Liver (tissue), 9 donors: Measurements from ENCODE around the gene NDST1. TPM values are rescaled to one million over a fixed set of nuclear protein-coding genes. Genes with fewer than 3 reads are reported as not detected.
A peak's percentile ranks its signal among the peaks of the same experiment; 100 is the strongest.

Experiments
- DNase-seq: peaks from one replicate; pipeline ENCODE4 v3.0.0-alpha.2; 2017; ENCODE audit warnings: low spot score
- H3K27ac ChIP-seq, 2 donors: one replicate each; pipeline ENCODE4 v1.7.0; 2013; ENCODE audit warnings: inconsistent platforms in 2 of 2, low read length in 2 of 2, control low read depth in 1 of 2, low read depth in 1 of 2, mild to moderate bottlenecking in 1 of 2
- H3K27me3 ChIP-seq, 4 donors: one replicate each; pipeline versions ENCODE4 v1.6.1 to v1.7.0; 2013; ENCODE audit warnings: low read length in 3 of 4, inconsistent platforms in 1 of 4, mild to moderate bottlenecking in 1 of 4, moderate library complexity in 1 of 4; ENCODE audit not compliant: control insufficient read depth in 4 of 4, insufficient read depth in 4 of 4
- H3K36me3 ChIP-seq, 4 donors: one replicate each; pipeline versions ENCODE4 v1.6.1 to v1.7.0; 2013; ENCODE audit warnings: low read length in 3 of 4, mild to moderate bottlenecking in 3 of 4, low read depth in 1 of 4, moderate library complexity in 1 of 4; ENCODE audit not compliant: control insufficient read depth in 4 of 4, insufficient read depth in 3 of 4
- H3K4me1 ChIP-seq, 4 donors: one replicate each; pipeline versions ENCODE4 v1.6.1 to v1.7.0; 2013; ENCODE audit warnings: low read length in 3 of 4, mild to moderate bottlenecking in 3 of 4, moderate library complexity in 1 of 4; ENCODE audit not compliant: control insufficient read depth in 4 of 4, insufficient read depth in 4 of 4
- H3K4me3 ChIP-seq, 3 donors: one replicate each; pipeline versions ENCODE4 v1.6.1 to v1.7.0; 2013; ENCODE audit warnings: low read length in 3 of 3, control low read depth in 1 of 3, low read depth in 1 of 3, mild to moderate bottlenecking in 1 of 3
- H3K9ac ChIP-seq, 2 donors: one replicate each; pipeline ENCODE4 v1.7.0; 2013; ENCODE audit warnings: low read length in 2 of 2, mild to moderate bottlenecking in 2 of 2, moderate library complexity in 2 of 2, control low read depth in 1 of 2, low read depth in 1 of 2
- H3K9me3 ChIP-seq, 4 donors: one replicate each; pipeline versions ENCODE4 v1.6.1 to v1.7.0; 2013; ENCODE audit warnings: low read length in 3 of 4; ENCODE audit not compliant: control insufficient read depth in 4 of 4
- EGR1 ChIP-seq, 2 donors: IDR thresholded peaks; 2 replicates each; pipeline ENCODE4 v1.6.1; 2016 to 2018; ENCODE audit warnings: antibody characterized with exemption in 2 of 2, low read depth in 2 of 2
- FOXA1 ChIP-seq: IDR thresholded peaks from 2 replicates; pipeline ENCODE4 v1.6.1; 2016; ENCODE audit warnings: antibody characterized with exemption
- FOXA2 ChIP-seq: IDR thresholded peaks from 2 replicates; pipeline ENCODE4 v1.6.1; 2016; ENCODE audit warnings: antibody characterized with exemption
- GABPA ChIP-seq, 2 donors: IDR thresholded peaks in 1 of 2; conservative IDR thresholded peaks in 1 of 2; 2 replicates each; pipeline ENCODE4 v1.6.1; 2016; ENCODE audit warnings: antibody characterized with exemption in 2 of 2, mild to moderate bottlenecking in 1 of 2, moderate library complexity in 1 of 2
- HNF4G ChIP-seq: IDR thresholded peaks from 2 replicates; pipeline ENCODE4 v1.6.1; 2016; ENCODE audit warnings: antibody characterized with exemption
- NR2F2 ChIP-seq: IDR thresholded peaks from 2 replicates; pipeline ENCODE4 v1.6.1; 2016; ENCODE audit warnings: antibody characterized with exemption
- RAD21 ChIP-seq, 2 donors: IDR thresholded peaks; 2 replicates each; pipeline ENCODE4 v1.6.1; 2016; ENCODE audit warnings: antibody characterized with exemption in 2 of 2, mild to moderate bottlenecking in 2 of 2
- RXRA ChIP-seq, 2 donors: IDR thresholded peaks; 2 replicates each; pipeline ENCODE4 v1.6.1; 2017 to 2018; ENCODE audit warnings: antibody characterized with exemption in 2 of 2, mild to moderate bottlenecking in 1 of 2
- SP1 ChIP-seq: IDR thresholded peaks from 2 replicates; pipeline ENCODE4 v1.6.1; 2018; ENCODE audit warnings: antibody characterized with exemption, mild to moderate bottlenecking
- WGBS: extraction: QIAGEN DNeasy Blood & Tissue Kit; methylation state at CpG from one replicate; pipeline ENCODE4 v1.1.7; 2013; 5-methylcytosine and 5-hydroxymethylcytosine counted together
- polyA plus RNA-seq, 2 donors: library from polyadenylated mRNA; stranded (reverse) in 1 of 2; unstranded in 1 of 2; fragments of 200-250 nt in 1 of 2; fragments of >200 nt in 1 of 2; fragmentation: Nextera tagmentation in 1 of 2; extraction: Ambion mirVana in 1 of 2; gene quantifications; one replicate each; pipeline versions ENCODE4 v1.2.1 to v1.2.3, GENCODE V29; 2013 to 2015
- total RNA-seq, 2 donors: library from RNA; depleted of rRNA; stranded (reverse); fragments of >200 nt; gene quantifications; one replicate each; pipeline ENCODE4 v1.2.3, GENCODE V29; 2014
- TF ChIP-seq, protein P1 (sequence below): fragments of 150-350 bp; IDR thresholded peaks from 2 replicates; pipeline ENCODE4 v1.5.1; 2017; ENCODE audit warnings: improper control_type of control experiment, low read depth, low read length; ENCODE audit not compliant: missing input control
- TF ChIP-seq, protein P2 (sequence below): IDR thresholded peaks from 2 replicates; pipeline ENCODE4 v1.6.1; 2016; ENCODE audit warnings: antibody characterized with exemption
- TF ChIP-seq, protein P3 (sequence below): IDR thresholded peaks from 2 replicates; pipeline ENCODE4 v1.6.1; 2016; ENCODE audit warnings: antibody characterized with exemption
- TF ChIP-seq, protein P4 (sequence below): IDR thresholded peaks from 2 replicates; pipeline ENCODE4 v1.6.1; 2016; ENCODE audit warnings: antibody characterized with exemption, mild to moderate bottlenecking
- donor health status: healthy.
- donor health status: healthy.
- donor health status: healthy.
- donor health status: healthy.
- donor health status: healthy.

The NDST1 gene
- total and polyA plus RNA-seq, 4 donors: 10.3 to 103 (median 39.0) TPM

DNA sequence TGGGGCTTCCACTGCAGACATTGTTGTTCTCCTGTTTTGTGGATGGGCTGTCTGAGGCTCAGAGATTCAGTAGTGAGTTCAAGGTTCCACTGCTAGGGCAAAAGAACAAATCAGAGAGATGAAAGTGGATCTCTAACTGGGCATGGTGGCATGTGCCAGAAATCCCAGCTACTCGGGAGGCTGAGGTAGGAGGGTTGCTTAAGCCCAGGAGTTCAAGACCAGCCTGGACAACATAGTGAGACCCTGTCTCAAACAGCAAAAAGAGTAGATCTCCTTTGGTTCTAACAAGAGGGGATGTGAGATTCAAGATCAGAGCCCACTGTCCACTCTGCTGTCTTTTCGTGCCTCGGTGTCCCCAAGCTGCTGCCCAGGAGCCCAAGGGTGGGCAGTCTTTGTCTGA lies 11.8 kb upstream of the NDST1 start:
- no peak for DNase-seq
- Histone ChIP-seq H3K4me1 (peaks cover 34 to 70% (median 69%) of the 10 kb centered on the region in 4 donors), H3K27me3 (no peaks in the 10 kb centered on the region), H3K9me3 (no peaks in the 10 kb centered on the region), H3K9ac (no peak overlapping the region), H3K36me3 (peaks cover 2 to 29% (median 8%) of the 10 kb centered on the region in 4 donors), H3K27ac (no peak overlapping the region), H3K4me3 (no peak overlapping the region)
- WGBS: 82% methylated on average over 3 of the region's 3 CpGs
- TF ChIP-seq FOXA1 (no peak), NR2F2 (no peak), GABPA (IDR thresholded peaks at IDR 0.05 in 1 of 2, conservative IDR thresholded peaks at IDR 0.05 in 1 of 2) (no peak), EGR1 (IDR thresholded peaks at IDR 0.05; ENCODE audit: low read depth in 2 of 2) (no peak), HNF4G (no peak), FOXA2 (no peak)
- TF ChIP-seq, protein P1, sequence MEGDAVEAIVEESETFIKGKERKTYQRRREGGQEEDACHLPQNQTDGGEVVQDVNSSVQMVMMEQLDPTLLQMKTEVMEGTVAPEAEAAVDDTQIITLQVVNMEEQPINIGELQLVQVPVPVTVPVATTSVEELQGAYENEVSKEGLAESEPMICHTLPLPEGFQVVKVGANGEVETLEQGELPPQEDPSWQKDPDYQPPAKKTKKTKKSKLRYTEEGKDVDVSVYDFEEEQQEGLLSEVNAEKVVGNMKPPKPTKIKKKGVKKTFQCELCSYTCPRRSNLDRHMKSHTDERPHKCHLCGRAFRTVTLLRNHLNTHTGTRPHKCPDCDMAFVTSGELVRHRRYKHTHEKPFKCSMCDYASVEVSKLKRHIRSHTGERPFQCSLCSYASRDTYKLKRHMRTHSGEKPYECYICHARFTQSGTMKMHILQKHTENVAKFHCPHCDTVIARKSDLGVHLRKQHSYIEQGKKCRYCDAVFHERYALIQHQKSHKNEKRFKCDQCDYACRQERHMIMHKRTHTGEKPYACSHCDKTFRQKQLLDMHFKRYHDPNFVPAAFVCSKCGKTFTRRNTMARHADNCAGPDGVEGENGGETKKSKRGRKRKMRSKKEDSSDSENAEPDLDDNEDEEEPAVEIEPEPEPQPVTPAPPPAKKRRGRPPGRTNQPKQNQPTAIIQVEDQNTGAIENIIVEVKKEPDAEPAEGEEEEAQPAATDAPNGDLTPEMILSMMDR: no peak
- TF ChIP-seq, protein P2, sequence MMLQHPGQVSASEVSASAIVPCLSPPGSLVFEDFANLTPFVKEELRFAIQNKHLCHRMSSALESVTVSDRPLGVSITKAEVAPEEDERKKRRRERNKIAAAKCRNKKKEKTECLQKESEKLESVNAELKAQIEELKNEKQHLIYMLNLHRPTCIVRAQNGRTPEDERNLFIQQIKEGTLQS: no peak
- TF ChIP-seq, protein P3, sequence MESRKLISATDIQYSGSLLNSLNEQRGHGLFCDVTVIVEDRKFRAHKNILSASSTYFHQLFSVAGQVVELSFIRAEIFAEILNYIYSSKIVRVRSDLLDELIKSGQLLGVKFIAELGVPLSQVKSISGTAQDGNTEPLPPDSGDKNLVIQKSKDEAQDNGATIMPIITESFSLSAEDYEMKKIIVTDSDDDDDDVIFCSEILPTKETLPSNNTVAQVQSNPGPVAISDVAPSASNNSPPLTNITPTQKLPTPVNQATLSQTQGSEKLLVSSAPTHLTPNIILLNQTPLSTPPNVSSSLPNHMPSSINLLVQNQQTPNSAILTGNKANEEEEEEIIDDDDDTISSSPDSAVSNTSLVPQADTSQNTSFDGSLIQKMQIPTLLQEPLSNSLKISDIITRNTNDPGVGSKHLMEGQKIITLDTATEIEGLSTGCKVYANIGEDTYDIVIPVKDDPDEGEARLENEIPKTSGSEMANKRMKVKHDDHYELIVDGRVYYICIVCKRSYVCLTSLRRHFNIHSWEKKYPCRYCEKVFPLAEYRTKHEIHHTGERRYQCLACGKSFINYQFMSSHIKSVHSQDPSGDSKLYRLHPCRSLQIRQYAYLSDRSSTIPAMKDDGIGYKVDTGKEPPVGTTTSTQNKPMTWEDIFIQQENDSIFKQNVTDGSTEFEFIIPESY: no peak

DNA sequence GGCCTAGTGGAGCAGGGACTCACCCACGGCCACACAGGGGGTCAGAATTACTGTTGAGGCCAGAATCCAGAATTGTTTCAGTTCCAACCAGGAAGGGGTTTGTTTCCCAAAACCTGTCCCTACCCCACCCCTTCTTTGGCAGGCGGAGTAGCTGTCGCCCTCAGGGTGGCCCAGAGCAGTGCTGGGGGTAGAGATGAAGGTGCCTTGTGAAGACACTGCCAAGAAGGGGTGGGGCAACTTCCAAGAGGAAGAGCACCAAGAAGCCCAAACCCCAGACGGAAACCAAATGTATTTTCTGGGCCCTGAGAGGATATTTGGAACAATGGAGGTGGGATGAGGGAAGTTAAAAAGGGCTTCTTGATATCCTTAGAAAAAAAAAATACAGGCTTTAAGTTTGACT lies 11.4 kb upstream of the NDST1 start:
- H3K36me3 ChIP-seq: peaks cover 2 to 34% (median 8%) of the 10 kb centered on the region in 4 donors

More for the DNA sequence above, 11.4 kb upstream of the NDST1 start:
- no peaks in the 10 kb centered on the region for H3K27me3 ChIP-seq
- no peak for DNase-seq
- no peak overlapping the region for H3K27ac ChIP-seq
- no peaks in the 10 kb centered on the region for H3K9me3 ChIP-seq
- no peak overlapping the region for H3K9ac ChIP-seq
- WGBS: 80% methylated on average over 4 of the region's 4 CpGs
- no peak for TF ChIP-seq EGR1 (IDR thresholded peaks at IDR 0.05; ENCODE audit: low read depth in 2 of 2)
- TF ChIP-seq RAD21 (IDR thresholded peaks at IDR 0.05): no peak
- TF ChIP-seq RXRA (IDR thresholded peaks at IDR 0.05): no peak
- TF ChIP-seq, protein P4, sequence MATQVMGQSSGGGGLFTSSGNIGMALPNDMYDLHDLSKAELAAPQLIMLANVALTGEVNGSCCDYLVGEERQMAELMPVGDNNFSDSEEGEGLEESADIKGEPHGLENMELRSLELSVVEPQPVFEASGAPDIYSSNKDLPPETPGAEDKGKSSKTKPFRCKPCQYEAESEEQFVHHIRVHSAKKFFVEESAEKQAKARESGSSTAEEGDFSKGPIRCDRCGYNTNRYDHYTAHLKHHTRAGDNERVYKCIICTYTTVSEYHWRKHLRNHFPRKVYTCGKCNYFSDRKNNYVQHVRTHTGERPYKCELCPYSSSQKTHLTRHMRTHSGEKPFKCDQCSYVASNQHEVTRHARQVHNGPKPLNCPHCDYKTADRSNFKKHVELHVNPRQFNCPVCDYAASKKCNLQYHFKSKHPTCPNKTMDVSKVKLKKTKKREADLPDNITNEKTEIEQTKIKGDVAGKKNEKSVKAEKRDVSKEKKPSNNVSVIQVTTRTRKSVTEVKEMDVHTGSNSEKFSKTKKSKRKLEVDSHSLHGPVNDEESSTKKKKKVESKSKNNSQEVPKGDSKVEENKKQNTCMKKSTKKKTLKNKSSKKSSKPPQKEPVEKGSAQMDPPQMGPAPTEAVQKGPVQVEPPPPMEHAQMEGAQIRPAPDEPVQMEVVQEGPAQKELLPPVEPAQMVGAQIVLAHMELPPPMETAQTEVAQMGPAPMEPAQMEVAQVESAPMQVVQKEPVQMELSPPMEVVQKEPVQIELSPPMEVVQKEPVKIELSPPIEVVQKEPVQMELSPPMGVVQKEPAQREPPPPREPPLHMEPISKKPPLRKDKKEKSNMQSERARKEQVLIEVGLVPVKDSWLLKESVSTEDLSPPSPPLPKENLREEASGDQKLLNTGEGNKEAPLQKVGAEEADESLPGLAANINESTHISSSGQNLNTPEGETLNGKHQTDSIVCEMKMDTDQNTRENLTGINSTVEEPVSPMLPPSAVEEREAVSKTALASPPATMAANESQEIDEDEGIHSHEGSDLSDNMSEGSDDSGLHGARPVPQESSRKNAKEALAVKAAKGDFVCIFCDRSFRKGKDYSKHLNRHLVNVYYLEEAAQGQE: no peak
- TF ChIP-seq, protein P2: no peak
- TF ChIP-seq SP1: no peak
- peak; percentile 47 for TF ChIP-seq NR2F2
- H3K4me3 ChIP-seq: no peak overlapping the region
- peaks cover 38 to 70% (median 69%) of the 10 kb centered on the region in 4 donors for H3K4me1 ChIP-seq
